Tibial nerve (tissue), 4 donors: ENCODE results near the gene ZDHHC19. TPM values are rescaled to one million over a fixed set of nuclear protein-coding genes. Genes with fewer than 3 reads are reported as not detected.
"Not testable (repeated sequence)": the region's sequence is repeated elsewhere in the genome, so short reads cannot be mapped to it uniquely, and the experiment has no call there.

Experiments
- DNase-seq, 2 donors: peaks; one replicate each; pipeline ENCODE4 v3.0.0-alpha.2; 2019; ENCODE audit warnings: low spot score in 2 of 2
- H3K27ac ChIP-seq, 4 donors: fragments of 200-600 bp; sonication (generic) in 3 of 4; one replicate each; pipeline ENCODE4 v1.5.1; 2017 to 2019; ENCODE audit warnings: mild to moderate bottlenecking in 1 of 4
- H3K27me3 ChIP-seq, 2 donors: fragments of 200-600 bp; sonication (generic) in 1 of 2; one replicate each; pipeline versions ENCODE4 v1.5.1 to v1.6.0; 2017 to 2019
- H3K36me3 ChIP-seq, 3 donors: fragments of 200-600 bp; sonication (generic); one replicate each; pipeline ENCODE4 v1.5.1; 2018 to 2019
- H3K4me1 ChIP-seq, 4 donors: fragments of 200-600 bp; sonication (generic) in 3 of 4; one replicate each; pipeline ENCODE4 v1.5.1; 2017 to 2019
- H3K4me3 ChIP-seq, 4 donors: fragments of 200-600 bp; sonication (generic) in 3 of 4; one replicate each; pipeline ENCODE4 v1.5.1; 2017 to 2019; ENCODE audit warnings: mild to moderate bottlenecking in 1 of 4, moderate library complexity in 1 of 4
- H3K9me3 ChIP-seq, 4 donors: fragments of 200-600 bp; sonication (generic) in 3 of 4; one replicate each; pipeline ENCODE4 v1.5.1; 2017 to 2019
- EP300 ChIP-seq, 2 donors: sonication (generic); formaldehyde crosslinking; IDR thresholded peaks; one replicate each; pipeline ENCODE4 v1.6.1; 2017; ENCODE audit warnings: antibody characterized with exemption in 2 of 2, mild to moderate bottlenecking in 1 of 2
- POLR2A ChIP-seq, 2 donors: fragments of 450-650 bp; IDR thresholded peaks; one replicate each; pipeline ENCODE4 v1.6.1; 2017; ENCODE audit warnings: antibody characterized with exemption in 2 of 2, mild to moderate bottlenecking in 2 of 2, moderate library complexity in 2 of 2
- WGBS, 2 donors: methylation state at CpG; one replicate each; pipeline ENCODE4 v1.1.5; 2018; 5-methylcytosine and 5-hydroxymethylcytosine counted together
- total RNA-seq, 4 donors: library from RNA; depleted of rRNA; stranded (reverse); fragments of >200 nt; gene quantifications; one replicate each; pipeline ENCODE4 v1.1.0, GENCODE V29; 2016
- TF ChIP-seq, protein P1 (sequence below), 5 experiments: fragments of 200-600 bp in 3 of 5; fragments of 450-650 bp in 2 of 5; sonication (generic) in 3 of 5; IDR thresholded peaks; one replicate each; pipeline ENCODE4 v1.5.1; 2016 to 2019; ENCODE audit warnings: antibody characterized with exemption in 5 of 5, mild to moderate bottlenecking in 3 of 5, moderate library complexity in 2 of 5

ZDHHC19 gene
- total RNA-seq, 4 donors from 2014 or later: not detected

- no peak for DNase-seq
- Histone ChIP-seq H3K27me3 (no peaks in the 10 kb centered on the region), H3K36me3 (no peaks in the 10 kb centered on the region), H3K27ac (no peak overlapping the region), H3K4me1 (peaks cover 0 to 5% (median 2%) of the 10 kb centered on the region in 4 donors), H3K9me3 (no peaks in the 10 kb centered on the region), H3K4me3 (no peak overlapping the region)
- 57 to 59% methylated on average over 6 of the region's 6 CpGs for WGBS, 2 donors
- TF ChIP-seq EP300 (IDR thresholded peaks at IDR 0.05): no peak
- TF ChIP-seq, protein P1, sequence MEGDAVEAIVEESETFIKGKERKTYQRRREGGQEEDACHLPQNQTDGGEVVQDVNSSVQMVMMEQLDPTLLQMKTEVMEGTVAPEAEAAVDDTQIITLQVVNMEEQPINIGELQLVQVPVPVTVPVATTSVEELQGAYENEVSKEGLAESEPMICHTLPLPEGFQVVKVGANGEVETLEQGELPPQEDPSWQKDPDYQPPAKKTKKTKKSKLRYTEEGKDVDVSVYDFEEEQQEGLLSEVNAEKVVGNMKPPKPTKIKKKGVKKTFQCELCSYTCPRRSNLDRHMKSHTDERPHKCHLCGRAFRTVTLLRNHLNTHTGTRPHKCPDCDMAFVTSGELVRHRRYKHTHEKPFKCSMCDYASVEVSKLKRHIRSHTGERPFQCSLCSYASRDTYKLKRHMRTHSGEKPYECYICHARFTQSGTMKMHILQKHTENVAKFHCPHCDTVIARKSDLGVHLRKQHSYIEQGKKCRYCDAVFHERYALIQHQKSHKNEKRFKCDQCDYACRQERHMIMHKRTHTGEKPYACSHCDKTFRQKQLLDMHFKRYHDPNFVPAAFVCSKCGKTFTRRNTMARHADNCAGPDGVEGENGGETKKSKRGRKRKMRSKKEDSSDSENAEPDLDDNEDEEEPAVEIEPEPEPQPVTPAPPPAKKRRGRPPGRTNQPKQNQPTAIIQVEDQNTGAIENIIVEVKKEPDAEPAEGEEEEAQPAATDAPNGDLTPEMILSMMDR (IDR thresholded peaks at IDR 0.05): no peak
These were observed 42.3 kb downstream of the ZDHHC19 start for GRCh38 chr3:196168808-196169391.

DNA sequence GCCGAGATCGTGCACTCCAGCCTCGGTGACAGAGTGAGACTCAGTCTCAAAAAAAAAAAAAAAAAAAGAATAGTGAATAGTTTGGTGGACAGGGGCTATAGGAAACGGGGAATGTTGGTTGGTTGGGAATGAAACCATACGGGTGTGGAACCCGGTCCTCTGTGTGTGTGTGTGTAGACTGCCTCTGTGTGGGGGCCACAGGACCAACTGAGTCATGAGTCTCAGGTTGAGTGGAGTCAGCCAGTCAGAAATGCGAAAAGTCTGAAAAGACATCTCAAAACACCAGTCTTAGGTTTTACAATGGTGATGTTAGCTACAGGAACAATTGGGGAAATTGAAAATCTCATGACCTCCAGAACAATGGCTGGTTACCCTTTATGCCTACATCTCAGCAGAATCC, 44.5 kb downstream of the ZDHHC19 start:
- WGBS, 2 donors: 89 to 93% methylated on average over 7 of the region's 7 CpGs
- no peaks in the 10 kb centered on the region for H3K27me3 ChIP-seq
- H3K4me1 ChIP-seq: peaks cover 0 to 13% (median 6%) of the 10 kb centered on the region in 4 donors
- TF ChIP-seq POLR2A (IDR thresholded peaks at IDR 0.05): no peak
- no peak for TF ChIP-seq EP300 (IDR thresholded peaks at IDR 0.05)
- TF ChIP-seq, protein P1 (IDR thresholded peaks at IDR 0.05): no peak
- no peaks in the 10 kb centered on the region for H3K36me3 ChIP-seq
- no peak overlapping the region for H3K27ac ChIP-seq
- H3K9me3 ChIP-seq: no peaks in the 10 kb centered on the region
- no peak for DNase-seq
- no peak overlapping the region for H3K4me3 ChIP-seq

DNA sequence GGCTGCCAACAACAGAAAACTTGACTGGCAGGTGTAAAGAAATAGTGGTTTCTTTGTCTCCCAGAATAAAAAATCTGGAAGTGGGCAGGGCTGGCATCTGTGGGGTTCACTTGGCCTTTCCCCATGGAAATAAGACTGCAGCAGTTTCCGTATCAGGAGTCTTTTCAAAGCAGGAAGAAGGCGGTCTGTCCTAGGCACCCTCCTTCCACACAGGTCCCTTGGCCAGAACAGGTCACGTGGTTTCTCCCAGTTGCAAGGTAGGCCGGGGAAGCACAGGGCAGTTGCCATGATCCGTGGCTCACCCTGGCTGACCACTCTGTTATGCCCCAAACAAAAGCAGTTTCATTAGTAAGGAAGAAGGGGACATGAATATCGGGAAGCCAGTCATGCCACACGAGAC, 45.4 kb downstream of the ZDHHC19 start:
- Histone ChIP-seq H3K36me3 (no peaks in the 10 kb centered on the region), H3K9me3 (no peaks in the 10 kb centered on the region), H3K27me3 (no peaks in the 10 kb centered on the region), H3K27ac (peak overlapping the region in 1 of 4 donors; percentile 28), H3K4me1 (peaks cover 0 to 13% (median 6%) of the 10 kb centered on the region in 4 donors), H3K4me3 (no peak overlapping the region)
- WGBS, 2 donors: 51 to 58% methylated on average over 7 of the region's 7 CpGs
- TF ChIP-seq POLR2A (IDR thresholded peaks at IDR 0.05) (no peak), EP300 (IDR thresholded peaks at IDR 0.05) (no peak)
- TF ChIP-seq, protein P1 (IDR thresholded peaks at IDR 0.05): no peak
- no peak for DNase-seq

DNA sequence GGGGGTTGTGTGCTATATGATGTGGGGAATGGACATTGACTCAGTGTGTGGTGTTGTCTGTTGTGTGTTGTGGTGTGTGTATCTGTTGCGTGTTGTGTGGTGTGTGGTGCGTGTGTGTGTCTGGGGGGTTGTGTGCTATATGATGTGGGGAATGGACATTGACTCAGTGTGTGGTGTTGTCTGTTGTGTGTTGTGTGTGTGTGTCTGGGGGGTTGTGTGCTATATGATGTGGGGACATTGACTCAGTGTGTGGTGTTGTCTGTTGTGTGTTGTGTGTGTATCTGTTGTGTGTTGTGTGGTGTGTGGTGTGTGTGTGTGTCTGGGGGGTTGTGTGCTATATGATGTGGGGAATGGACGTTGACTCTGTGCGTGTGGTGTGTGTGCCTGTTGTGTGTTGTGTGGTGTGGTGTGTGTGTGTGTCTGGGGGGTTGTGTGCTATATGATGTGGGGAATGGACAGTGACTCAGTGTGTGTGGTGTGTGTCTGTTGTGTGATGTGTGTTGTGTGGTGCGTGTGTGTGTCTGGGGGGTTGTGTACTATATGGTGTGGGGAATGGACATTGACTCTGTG, 46.1 kb downstream of the ZDHHC19 start:
- WGBS, 2 donors: 74 to 76% methylated on average over 5 of the region's 5 CpGs
- not testable (repeated sequence) for DNase-seq, H3K27me3 ChIP-seq, H3K9me3 ChIP-seq, H3K4me3 ChIP-seq, H3K36me3 ChIP-seq
- H3K4me1 ChIP-seq: peaks cover 0 to 13% (median 6%) of the 10 kb centered on the region in 4 donors
- peak overlapping the region in 1 of 4 donors; percentile 28 for H3K27ac ChIP-seq

DNA sequence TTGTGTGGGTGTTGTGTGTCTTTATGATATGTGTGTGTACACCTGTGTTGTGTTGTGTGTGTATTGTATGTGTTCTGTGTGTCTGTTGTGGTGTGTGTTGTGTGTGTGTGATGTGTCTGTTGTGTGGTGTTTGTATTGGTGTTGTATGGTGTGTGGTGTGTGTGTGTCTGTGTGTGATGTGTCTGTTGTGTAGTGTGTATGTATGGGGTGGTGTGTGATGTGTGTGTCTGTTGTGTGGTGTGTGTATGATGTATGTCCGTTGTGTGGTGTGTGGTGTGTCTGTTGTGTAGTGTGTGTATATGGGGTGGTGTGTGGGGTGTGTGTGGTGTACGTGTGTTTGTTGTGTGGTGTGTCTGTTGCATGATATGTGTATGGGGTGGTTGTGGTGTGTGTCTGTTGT, 46.6 kb downstream of the ZDHHC19 start:
- DNase-seq: no peak
- Histone ChIP-seq H3K27ac (peak overlapping the region in 1 of 4 donors; percentile 30), H3K4me3 (no peak overlapping the region), H3K36me3 (no peaks in the 10 kb centered on the region), H3K4me1 (peaks cover 0 to 13% (median 6%) of the 10 kb centered on the region in 4 donors), H3K9me3 (no peaks in the 10 kb centered on the region), H3K27me3 (no peaks in the 10 kb centered on the region)
- no peak for TF ChIP-seq EP300 (IDR thresholded peaks at IDR 0.05)
- TF ChIP-seq, protein P1 (IDR thresholded peaks at IDR 0.05): no peak
- WGBS, 2 donors: 79 to 91% methylated on average over 2 of the region's 2 CpGs
